Measurements from ENCODE around the gene NEK2.

- TF ChIP-seq CTCF (IDR thresholded peaks at IDR 0.05; ENCODE audit: poor library complexity): no peak
- no peak for TF ChIP-seq EZH2phosphoT487 (IDR thresholded peaks at IDR 0.05; ENCODE audit: low read depth, severe bottlenecking, unreplicated experiment)
- TF ChIP-seq EZH2 (IDR thresholded peaks at IDR 0.05; ENCODE audit: borderline replicate concordance): no peak
Measured at GRCh38 chr1:211633524-211633846, 41.9 kb downstream of the NEK2 start.
